Astrocyte (in vitro differentiated cells and primary cell): Measurements from ENCODE around the gene ARHGAP1.

Source experiments
- EZH2 ChIP-seq: IDR thresholded peaks from 2 replicates; pipeline ENCODE4 v1.6.1; 2012; ENCODE audit warnings: mild to moderate bottlenecking, low read length, inconsistent platforms; ENCODE audit not compliant: insufficient read depth
- TF ChIP-seq, protein P1 (sequence below): IDR thresholded peaks from 2 replicates; pipeline ENCODE4 v1.5.1; 2011; ENCODE audit warnings: low read depth, mild to moderate bottlenecking, inconsistent platforms, low read length, moderate library complexity; ENCODE audit not compliant: insufficient read depth

- TF ChIP-seq, protein P1, sequence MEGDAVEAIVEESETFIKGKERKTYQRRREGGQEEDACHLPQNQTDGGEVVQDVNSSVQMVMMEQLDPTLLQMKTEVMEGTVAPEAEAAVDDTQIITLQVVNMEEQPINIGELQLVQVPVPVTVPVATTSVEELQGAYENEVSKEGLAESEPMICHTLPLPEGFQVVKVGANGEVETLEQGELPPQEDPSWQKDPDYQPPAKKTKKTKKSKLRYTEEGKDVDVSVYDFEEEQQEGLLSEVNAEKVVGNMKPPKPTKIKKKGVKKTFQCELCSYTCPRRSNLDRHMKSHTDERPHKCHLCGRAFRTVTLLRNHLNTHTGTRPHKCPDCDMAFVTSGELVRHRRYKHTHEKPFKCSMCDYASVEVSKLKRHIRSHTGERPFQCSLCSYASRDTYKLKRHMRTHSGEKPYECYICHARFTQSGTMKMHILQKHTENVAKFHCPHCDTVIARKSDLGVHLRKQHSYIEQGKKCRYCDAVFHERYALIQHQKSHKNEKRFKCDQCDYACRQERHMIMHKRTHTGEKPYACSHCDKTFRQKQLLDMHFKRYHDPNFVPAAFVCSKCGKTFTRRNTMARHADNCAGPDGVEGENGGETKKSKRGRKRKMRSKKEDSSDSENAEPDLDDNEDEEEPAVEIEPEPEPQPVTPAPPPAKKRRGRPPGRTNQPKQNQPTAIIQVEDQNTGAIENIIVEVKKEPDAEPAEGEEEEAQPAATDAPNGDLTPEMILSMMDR = no peak
- TF ChIP-seq EZH2 = no peak
Measured at GRCh38 chr11:46741600-46742484, 41.4 kb upstream of the ARHGAP1 start.
